OCI-LY3 (cell line): ENCODE measurements around the gene SCUBE1.

Experiments used
- H2AFZ ChIP-seq: fragments of 200-600, 300-600 bp; shearing (Covaris generic); 2 replicates; pipeline ENCODE4 v1.6.0; 2014; ENCODE audit warnings: antibody characterized with exemption, low read depth, low read length
- H3K27ac ChIP-seq: fragments of 200-600, 300-600 bp; sonication (generic); 2 replicates; pipeline ENCODE4 v1.5.1; 2014; ENCODE audit warnings: mild to moderate bottlenecking, low read length, moderate library complexity, mixed read lengths
- H3K27me3 ChIP-seq: fragments of 200-600, 300-600 bp; sonication (generic); 2 replicates; pipeline ENCODE4 v1.6.1; 2014; ENCODE audit warnings: low read depth, low read length, mixed read lengths
- H3K36me3 ChIP-seq: fragments of 200-600, 300-600 bp; sonication (generic); replicated peaks from 2 replicates; pipeline ENCODE3; 2014; ENCODE audit warnings: low read depth, low read length, mixed read lengths
- H3K4me1 ChIP-seq: fragments of 300-600, 200-600 bp; sonication (generic); 2 replicates; pipeline ENCODE4 v1.6.1; 2014; ENCODE audit warnings: low read length, mixed read lengths
- H3K4me2 ChIP-seq: fragments of 200-600, 300-600 bp; sonication (generic); 2 replicates; pipeline ENCODE4 v1.6.1; 2014; ENCODE audit warnings: low read length, mixed read lengths
- H3K4me3 ChIP-seq: fragments of 300-600, 200-600 bp; sonication (generic); 2 replicates; pipeline ENCODE4 v1.5.1; 2014; ENCODE audit warnings: antibody characterized with exemption, mild to moderate bottlenecking, low read length, moderate library complexity
- H3K79me2 ChIP-seq: fragments of 300-600, 200-600 bp; shearing (Covaris generic); 2 replicates; pipeline ENCODE4 v1.6.1; 2014; ENCODE audit warnings: mild to moderate bottlenecking, low read length, mixed read lengths
- H3K9ac ChIP-seq: fragments of 300-600, 200-600 bp; shearing (Covaris generic); 2 replicates; pipeline ENCODE4 v1.6.0; 2014; ENCODE audit warnings: mild to moderate bottlenecking, low read length, moderate library complexity
- H3K9me3 ChIP-seq: fragments of 200-600, 300-600 bp; shearing (Covaris generic); 2 replicates; pipeline ENCODE4 v1.6.1; 2014; ENCODE audit warnings: low read length, mixed read lengths; ENCODE audit not compliant: insufficient read depth
- H4K20me1 ChIP-seq: fragments of 200-600, 300-600 bp; sonication (generic); 2 replicates; pipeline ENCODE4 v1.6.1; 2016; ENCODE audit warnings: low read length, mixed read lengths; ENCODE audit not compliant: insufficient read depth
- CTCF ChIP-seq: fragments of 200-600, 300-600 bp; sonication (generic); IDR thresholded peaks from 2 replicates; pipeline ENCODE4 v1.5.1; 2014; ENCODE audit warnings: antibody characterized with exemption, low read length, low read depth
- EZH2phosphoT487 ChIP-seq: fragments of 200-600 bp; shearing (Covaris generic); IDR thresholded peaks from 2 replicates; pipeline ENCODE4 v1.6.1; 2018; ENCODE audit warnings: antibody characterized with exemption, mixed run types, low read depth

SCUBE1 gene

DNA sequence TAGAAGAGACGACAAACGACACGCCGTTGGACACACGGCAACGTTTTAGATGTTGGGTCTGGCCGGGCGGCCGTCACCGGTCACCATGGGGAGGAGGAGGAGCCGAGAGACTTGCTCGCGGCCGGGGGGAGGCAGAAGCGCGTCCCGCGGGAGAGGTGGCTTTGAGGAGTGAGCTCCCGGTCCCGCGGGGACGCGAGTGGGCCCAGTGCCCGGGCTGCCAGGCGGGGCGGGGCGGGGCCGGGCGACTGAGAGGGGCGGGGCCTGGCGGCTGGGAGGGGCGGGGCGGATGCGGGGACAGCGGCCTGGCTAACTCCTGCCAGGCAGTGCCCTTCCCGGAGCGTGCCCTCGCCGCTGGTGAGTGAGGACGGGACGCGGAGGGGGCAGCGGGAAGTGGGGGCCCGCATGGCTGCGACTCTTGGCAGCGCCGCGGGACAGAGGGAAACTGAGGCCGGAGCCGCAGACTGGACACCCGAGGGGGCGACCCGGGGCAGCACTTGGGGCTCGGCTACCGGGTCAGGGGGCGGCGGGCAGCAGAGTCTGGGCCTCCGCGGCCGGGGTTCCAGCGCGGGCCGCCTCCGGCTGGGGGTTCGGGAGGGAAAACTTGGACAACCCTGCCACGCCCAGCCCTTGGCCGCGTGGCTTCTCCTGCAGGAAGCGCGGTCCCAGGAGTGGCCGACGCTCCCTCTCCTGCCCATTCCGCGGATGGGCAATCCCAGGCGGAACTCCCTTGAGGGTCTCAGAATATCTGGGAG lies 191.7 kb downstream of the SCUBE1 start, which contains the start of gene TSPO:
Gene TSPO, plus strand, starts transcription at position 309 of the 752 bp plus-strand sequence. CDS start 7,680 bp downstream, outside the sequence.
- H3K4me2 ChIP-seq = peak within 1 kb of the TSS; percentile 92
- H2AFZ ChIP-seq = peak within 1 kb of the TSS; percentile 90
- TF ChIP-seq EZH2phosphoT487 (no peak), CTCF (no peak)
- H3K36me3 ChIP-seq = no peaks in the 10 kb centered on the region
- H3K9me3 ChIP-seq = no peaks in the 10 kb centered on the region
- H3K79me2 ChIP-seq = no peaks in the 10 kb centered on the region
- H3K9ac ChIP-seq = peak within 1 kb of the TSS; percentile 66
- no peak within 1 kb of the TSS for H3K27ac ChIP-seq
- H3K27me3 ChIP-seq = peaks cover 6% of the 10 kb centered on the region
- peaks cover 26% of the 10 kb centered on the region for H3K4me1 ChIP-seq
- H3K4me3 ChIP-seq = peak within 1 kb of the TSS; percentile 83
- no peaks in the 10 kb centered on the region for H4K20me1 ChIP-seq

DNA sequence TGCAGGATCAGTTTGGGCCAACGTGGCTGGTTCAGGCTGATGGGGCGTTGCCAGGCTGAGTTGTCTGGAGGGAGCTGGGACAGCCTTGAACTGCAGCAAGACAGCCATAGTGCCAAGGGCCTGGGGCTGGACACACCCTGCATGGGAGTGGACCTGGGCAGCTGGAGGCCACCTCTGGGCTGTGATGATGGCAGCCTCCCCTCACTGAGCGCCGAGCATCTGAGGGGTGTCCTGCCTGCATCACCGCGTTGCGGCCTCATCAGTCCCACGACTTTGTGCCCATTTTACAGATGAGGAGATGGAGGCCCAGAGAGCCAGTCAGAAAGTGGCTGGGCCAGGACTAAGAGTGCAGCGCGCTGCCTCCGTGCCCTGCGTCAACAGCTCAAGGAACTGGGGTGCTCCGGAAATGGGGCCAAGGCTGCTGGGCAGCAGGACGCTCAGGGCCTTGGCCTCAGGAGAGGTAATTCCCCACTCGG lies 192.4 kb downstream of the SCUBE1 start:
- peak overlapping the region; percentile 83 for H3K4me3 ChIP-seq
- TF ChIP-seq EZH2phosphoT487 (no peak), CTCF (no peak)
- peak overlapping the region; percentile 90 for H2AFZ ChIP-seq
- no peaks in the 10 kb centered on the region for H3K9me3 ChIP-seq
- no peak overlapping the region for H3K27ac ChIP-seq
- peaks cover 28% of the 10 kb centered on the region for H3K4me1 ChIP-seq
- peaks cover 6% of the 10 kb centered on the region for H3K27me3 ChIP-seq
- no peaks in the 10 kb centered on the region for H3K79me2 ChIP-seq
- H3K9ac ChIP-seq = peak overlapping the region; percentile 66
- H3K4me2 ChIP-seq = peak overlapping the region; percentile 92
- no peaks in the 10 kb centered on the region for H3K36me3 ChIP-seq
- no peaks in the 10 kb centered on the region for H4K20me1 ChIP-seq

- no peak overlapping the region for H3K27ac ChIP-seq
- no peaks in the 10 kb centered on the region for H3K79me2 ChIP-seq
- no peaks in the 10 kb centered on the region for H3K36me3 ChIP-seq
- TF ChIP-seq EZH2phosphoT487 = no peak
- no peak for TF ChIP-seq CTCF
- no peak overlapping the region for H3K4me2 ChIP-seq
- no peak overlapping the region for H2AFZ ChIP-seq
- peaks cover 6% of the 10 kb centered on the region for H3K27me3 ChIP-seq
- H3K9ac ChIP-seq = no peak overlapping the region
- no peaks in the 10 kb centered on the region for H3K9me3 ChIP-seq
- no peaks in the 10 kb centered on the region for H4K20me1 ChIP-seq
- H3K4me1 ChIP-seq = peaks cover 32% of the 10 kb centered on the region
- H3K4me3 ChIP-seq = no peak overlapping the region
Measured at GRCh38 chr22:43148581-43148980, 194.6 kb downstream of the SCUBE1 start.

DNA sequence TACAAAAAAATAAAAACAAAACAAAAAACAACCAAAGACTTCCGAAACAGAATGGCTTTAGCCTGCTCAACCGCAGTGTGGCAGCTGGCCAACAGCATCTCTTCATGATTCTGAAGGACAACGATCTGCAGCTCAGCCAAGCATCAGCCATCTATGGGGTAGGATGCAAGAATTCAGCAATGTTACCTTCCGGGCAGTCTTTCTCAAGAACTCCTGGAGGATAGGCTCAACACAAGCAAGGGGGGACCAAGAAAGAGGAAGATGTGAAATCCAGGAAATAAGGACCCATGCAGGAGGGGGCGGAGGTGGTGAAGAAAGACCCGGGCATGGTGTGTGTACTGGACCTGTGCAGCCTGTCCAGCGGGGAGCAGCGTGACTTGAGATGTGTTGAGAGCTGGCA lies 195.4 kb downstream of the SCUBE1 start:
- H3K27ac ChIP-seq = no peak overlapping the region
- H3K27me3 ChIP-seq = peaks cover 6% of the 10 kb centered on the region
- H3K9me3 ChIP-seq = no peaks in the 10 kb centered on the region
- H3K79me2 ChIP-seq = peaks cover 3% of the 10 kb centered on the region
- peak overlapping the region; percentile 61; the same call in 1 of the 2 replicates for H2AFZ ChIP-seq
- no peak overlapping the region for H3K9ac ChIP-seq
- peak overlapping the region; percentile 45; the same call in 1 of the 2 replicates for H3K4me2 ChIP-seq
- TF ChIP-seq EZH2phosphoT487 (no peak), CTCF (no peak)
- H3K4me1 ChIP-seq = peaks cover 30% of the 10 kb centered on the region
- H3K36me3 ChIP-seq = no peaks in the 10 kb centered on the region
- H3K4me3 ChIP-seq = no peak overlapping the region
- H4K20me1 ChIP-seq = no peaks in the 10 kb centered on the region
